Osteocyte (in vitro differentiated cells): ENCODE data around the gene HDAC9. TPM values are rescaled to one million over a fixed set of nuclear protein-coding genes. Genes with fewer than 3 reads are reported as not detected.

Experiments
- DNase-seq: peaks from one replicate; pipeline ENCODE4 v3.0.0; 2021; ENCODE audit warnings: mixed read lengths; ENCODE audit not compliant: unreplicated experiment; ENCODE audit errors: extremely low spot score
- H3K27ac Mint-ChIP-seq: one replicate; pipeline ENCODE4 v1.8.0; 2021; ENCODE audit warnings: mild to moderate bottlenecking, mixed read lengths; ENCODE audit not compliant: unreplicated experiment
- H3K27me3 Mint-ChIP-seq: one replicate; pipeline ENCODE4 v1.8.0; 2021; ENCODE audit warnings: mixed read lengths; ENCODE audit not compliant: unreplicated experiment
- H3K36me3 Mint-ChIP-seq: one replicate; pipeline ENCODE4 v1.8.0; 2021; ENCODE audit warnings: mixed read lengths; ENCODE audit not compliant: unreplicated experiment
- H3K4me1 Mint-ChIP-seq: one replicate; pipeline ENCODE4 v1.8.0; 2021; ENCODE audit warnings: mixed read lengths; ENCODE audit not compliant: unreplicated experiment
- H3K4me3 Mint-ChIP-seq: one replicate; pipeline ENCODE4 v1.8.0; 2021; ENCODE audit warnings: mild to moderate bottlenecking, moderate library complexity, mixed read lengths; ENCODE audit not compliant: unreplicated experiment
- H3K9me3 Mint-ChIP-seq: one replicate; pipeline ENCODE4 v1.8.0; 2021; ENCODE audit warnings: mixed read lengths; ENCODE audit not compliant: unreplicated experiment
- CTCF ChIP-seq: fragments of 200-600 bp; sonication (generic); IDR thresholded peaks from 2 replicates; pipeline ENCODE4 v1.5.0; 2021; ENCODE audit warnings: antibody characterized with exemption, mild to moderate bottlenecking, moderate library complexity
- total RNA-seq: library from RNA; stranded (reverse); gene quantifications from 2 replicates; pipeline ENCODE4 v1.2.1, GENCODE V29; 2021

HDAC9 gene
- total RNA-seq, 1 donor from 2014 or later: 0.81 TPM

DNA sequence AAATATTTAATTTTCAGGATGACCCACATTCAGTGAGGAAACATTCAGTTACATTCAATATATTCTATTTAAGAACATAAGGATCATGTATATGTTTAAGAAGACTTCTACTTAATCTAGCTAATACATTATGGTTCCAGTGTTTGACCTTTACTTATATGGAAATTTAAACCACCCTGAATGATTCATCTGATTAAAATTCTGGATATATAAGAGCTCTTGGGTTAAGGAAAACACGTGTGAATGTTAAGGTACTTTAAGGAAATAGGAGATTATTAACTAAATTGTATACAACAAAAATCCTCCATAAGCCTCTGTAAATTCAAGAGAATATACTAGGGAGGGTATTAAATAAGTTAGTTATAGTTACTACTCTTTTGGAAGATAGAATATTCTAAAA lies 40.9 kb downstream of the HDAC9 start:
- Mint-ChIP-seq H3K27ac (no peak overlapping the region), H3K36me3 (no peaks in the 10 kb centered on the region)

DNA sequence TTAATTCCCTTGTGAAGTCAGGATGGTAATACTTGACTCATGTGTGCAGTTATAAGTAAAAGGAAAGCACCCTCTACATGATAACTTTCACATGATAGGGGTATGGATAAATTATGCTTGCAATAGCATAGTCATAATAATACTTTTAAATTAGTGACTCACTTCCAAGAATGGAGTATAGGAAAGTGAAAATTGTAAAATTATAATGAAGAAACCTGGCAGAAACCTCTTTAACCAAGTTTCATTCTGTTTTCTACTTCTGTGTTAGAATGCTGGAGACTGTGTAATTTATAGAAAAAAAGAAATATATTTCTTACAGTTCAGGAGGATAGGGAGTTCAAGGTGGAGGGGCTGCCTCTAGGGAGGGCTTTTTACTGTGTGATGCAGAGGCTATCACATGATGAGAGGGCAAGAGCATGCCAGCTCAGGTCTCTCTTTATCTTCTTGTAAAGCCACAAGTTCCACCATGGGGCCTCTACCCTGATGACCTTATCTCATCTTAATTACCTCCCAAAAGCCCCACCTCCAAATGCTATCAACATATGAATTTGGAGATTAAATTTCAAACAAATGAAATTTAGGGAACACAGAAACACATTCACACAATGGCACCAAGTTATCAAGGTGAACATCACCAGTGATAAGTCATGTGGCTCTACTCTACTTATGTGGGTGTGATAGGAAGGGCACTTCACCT lies 43.2 kb downstream of the HDAC9 start:
- Mint-ChIP-seq H3K27ac (no peak overlapping the region), H3K27me3 (no peaks in the 10 kb centered on the region), H3K36me3 (no peaks in the 10 kb centered on the region), H3K9me3 (no peaks in the 10 kb centered on the region), H3K4me1 (peaks cover 20% of the 10 kb centered on the region), H3K4me3 (no peak overlapping the region)
- no peak for DNase-seq
- no peak for TF ChIP-seq CTCF

More for the DNA sequence above, 40.9 kb downstream of the HDAC9 start:
- no peaks in the 10 kb centered on the region for H3K27me3 Mint-ChIP-seq
- DNase-seq: no peak
- no peak for TF ChIP-seq CTCF
- H3K9me3 Mint-ChIP-seq: no peaks in the 10 kb centered on the region
- peaks cover 15% of the 10 kb centered on the region for H3K4me1 Mint-ChIP-seq
- no peak overlapping the region for H3K4me3 Mint-ChIP-seq

GRCh38 chr7:18540396-18540795 lies 44.8 kb downstream of the HDAC9 start:
- Mint-ChIP-seq H3K9me3 (no peaks in the 10 kb centered on the region), H3K4me1 (peaks cover 20% of the 10 kb centered on the region), H3K36me3 (no peaks in the 10 kb centered on the region), H3K27me3 (no peaks in the 10 kb centered on the region), H3K4me3 (no peak overlapping the region), H3K27ac (no peak overlapping the region)
- TF ChIP-seq CTCF: no peak
- no peak for DNase-seq

GRCh38 chr7:18541181-18541870 lies 45.8 kb downstream of the HDAC9 start:
- Mint-ChIP-seq H3K27me3 (no peaks in the 10 kb centered on the region), H3K4me1 (peaks cover 18% of the 10 kb centered on the region), H3K9me3 (no peaks in the 10 kb centered on the region), H3K36me3 (no peaks in the 10 kb centered on the region), H3K4me3 (no peak overlapping the region), H3K27ac (peak overlapping the region; percentile 68)
- no peak for DNase-seq
- no peak for TF ChIP-seq CTCF

DNA sequence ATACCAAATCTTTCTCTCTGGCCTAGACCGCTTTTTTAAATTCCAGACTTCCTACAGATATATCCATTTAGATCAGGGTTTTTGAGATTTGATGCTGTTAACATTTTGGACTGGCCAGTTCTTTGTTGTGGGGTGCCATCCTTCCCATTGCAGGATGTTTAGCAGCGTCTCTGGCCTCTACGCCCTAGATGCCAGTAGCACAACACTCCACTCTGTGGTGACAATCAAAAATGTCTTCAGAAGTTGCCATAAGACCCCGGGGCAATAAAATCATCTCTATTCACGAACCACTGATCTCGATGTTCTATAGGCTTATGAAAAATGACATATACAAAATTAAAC lies 46.3 kb downstream of the HDAC9 start:
- TF ChIP-seq CTCF: no peak
- DNase-seq: no peak
- H3K9me3 Mint-ChIP-seq: no peaks in the 10 kb centered on the region
- no peaks in the 10 kb centered on the region for H3K27me3 Mint-ChIP-seq
- H3K36me3 Mint-ChIP-seq: no peaks in the 10 kb centered on the region
- peak overlapping the region; percentile 68 for H3K27ac Mint-ChIP-seq
- H3K4me3 Mint-ChIP-seq: no peak overlapping the region
- peaks cover 17% of the 10 kb centered on the region for H3K4me1 Mint-ChIP-seq
